HCT116 (cell line): ENCODE data around the gene MAP3K4. TPM values are rescaled to one million over a fixed set of nuclear protein-coding genes. Genes with fewer than 3 reads are reported as not detected.

Source experiments
- ATAC-seq: fragments of 200-7000 bp; cut with Tn5 transposase; 2 replicates; pipeline ENCODE4 v1.9.1; 2020; ENCODE audit warnings: mild to moderate bottlenecking, moderate library complexity
- BruUV-seq: library from RNA; stranded (reverse); fragments of 400-500 nt; replicated peaks from 2 replicates; lab custom pipeline; 2021; lab: Mats Ljungman, UMichigan
- CTCF ChIA-PET: fragments of 300-600 bp; sonication (Branson Sonifier 250); formaldehyde crosslinking; loops from one replicate; lab custom pipeline; 2021; ENCODE audit warnings: antibody characterized with exemption; lab: Charles Lee
- POLR2A ChIA-PET: fragments of 300-600, 350-600 bp; sonication (Branson Sonifier 250); formaldehyde crosslinking; loops from one replicate; lab custom pipeline; 2021; ENCODE audit warnings: antibody characterized with exemption; lab: Charles Lee
- RAD21 ChIA-PET, 2 experiments: fragments of 300-600 bp; sonication (Branson Sonifier 250); formaldehyde crosslinking; loops; one replicate each; lab custom pipeline; 2023; ENCODE audit warnings: low total read pairs in 2 of 2; ENCODE audit not compliant: uncharacterized antibody in 2 of 2, unreplicated experiment in 2 of 2, low non-redundant PET in 1 of 2; lab: Charles Lee
- DNase-seq: peaks from one replicate; pipeline ENCODE4 v3.0.0-alpha.2; 2010; ENCODE audit warnings: low read depth, low spot score
- H2AFZ ChIP-seq: fragments of 200-600 bp; shearing (Covaris generic), sonication (generic); 2 replicates; pipeline ENCODE4 v1.6.1; 2017; ENCODE audit warnings: low read depth, mixed run types, mixed read lengths, antibody characterized with exemption, low read length; ENCODE audit not compliant: poor library complexity, severe bottlenecking
- H3K27ac ChIP-seq: 2 replicates; pipeline ENCODE4 v1.5.1; 2012; ENCODE audit warnings: low read depth, low read length
- H3K27me3 ChIP-seq: fragments of 200-600 bp; sonication (generic); 2 replicates; pipeline ENCODE4 v1.6.1; 2016; ENCODE audit warnings: mixed run types, low read length, mixed read lengths; ENCODE audit not compliant: insufficient read depth
- H3K36me3 ChIP-seq, 2 experiments: fragments of 200-500 bp in 1 of 2; fragments of 200-600 bp in 1 of 2; sonication (Bioruptor generic) in 1 of 2; sonication (generic) in 1 of 2; 2 replicates each; pipeline versions ENCODE4 v1.5.1 to v1.6.1; 2014 to 2016; ENCODE audit warnings: low read length in 2 of 2, inconsistent platforms in 1 of 2, mixed read lengths in 1 of 2, mixed run types in 1 of 2; ENCODE audit not compliant: insufficient read depth in 2 of 2, control insufficient read depth in 1 of 2
- H3K4me1 ChIP-seq, 2 experiments: fragments of 200-600 bp in 1 of 2; sonication (generic) in 1 of 2; 2 replicates each; pipeline versions ENCODE4 v1.5.1 to v1.6.1; 2012 to 2017; ENCODE audit warnings: low read length in 2 of 2, inconsistent platforms in 1 of 2, mild to moderate bottlenecking in 1 of 2, mixed read lengths in 1 of 2, mixed run types in 1 of 2, moderate library complexity in 1 of 2; ENCODE audit not compliant: insufficient read depth in 2 of 2, control insufficient read depth in 1 of 2
- H3K4me2 ChIP-seq: fragments of 200-600 bp; sonication (generic); 2 replicates; pipeline ENCODE4 v1.6.1; 2017; ENCODE audit warnings: mixed run types, low read length, mixed read lengths
- H3K4me3 ChIP-seq, 2 experiments: fragments of 200-600 bp in 1 of 2; sonication (generic) in 1 of 2; replicated peaks in 1 of 2; 2 replicates each; pipeline ENCODE4 v1.5.1; 2011 to 2016; ENCODE audit warnings: low read length in 2 of 2, control low read depth in 1 of 2, low read depth in 1 of 2, mild to moderate bottlenecking in 1 of 2, mixed read lengths in 1 of 2, mixed run types in 1 of 2
- H3K79me2 ChIP-seq: fragments of 200-600 bp; sonication (generic); 2 replicates; pipeline ENCODE4 v1.6.1; 2017; ENCODE audit warnings: mild to moderate bottlenecking, mixed run types, low read length, moderate library complexity, mixed read lengths; ENCODE audit not compliant: insufficient read depth
- H3K9ac ChIP-seq: fragments of 200-600 bp; sonication (generic); 2 replicates; pipeline ENCODE4 v1.6.1; 2016; ENCODE audit warnings: low read length, mixed read lengths
- H3K9me2 ChIP-seq: fragments of 200-600 bp; sonication (generic), shearing (Covaris generic); 2 replicates; pipeline ENCODE4 v1.6.1; 2017; ENCODE audit warnings: mixed run types, mild to moderate bottlenecking, moderate library complexity; ENCODE audit not compliant: insufficient read depth
- H3K9me3 ChIP-seq, 2 experiments: fragments of 200-500 bp in 1 of 2; fragments of 200-600 bp in 1 of 2; sonication (Bioruptor generic) in 1 of 2; sonication (generic) in 1 of 2; 2 replicates each; pipeline ENCODE4 v1.6.1; 2014 to 2017; ENCODE audit warnings: low read length in 2 of 2, mixed read lengths in 2 of 2, inconsistent platforms in 1 of 2, low read depth in 1 of 2, mild to moderate bottlenecking in 1 of 2, mixed run types in 1 of 2, moderate library complexity in 1 of 2; ENCODE audit not compliant: control insufficient read depth in 1 of 2, insufficient read depth in 1 of 2
- H4K20me1 ChIP-seq: fragments of 200-600 bp; sonication (generic), shearing (Covaris generic); 2 replicates; pipeline ENCODE4 v1.6.1; 2017; ENCODE audit warnings: mixed run types, mild to moderate bottlenecking, moderate library complexity; ENCODE audit not compliant: insufficient read depth
- MAX ChIP-seq: IDR thresholded peaks from 2 replicates; pipeline ENCODE4 v1.6.1; 2012
- POLR2A ChIP-seq: IDR thresholded peaks from 2 replicates; pipeline ENCODE4 v1.7.0; 2011; ENCODE audit warnings: borderline replicate concordance; ENCODE audit not compliant: insufficient read depth, insufficient read length; ENCODE audit errors: extremely low read depth
- SIN3A ChIP-seq: IDR thresholded peaks from 2 replicates; pipeline ENCODE4 v1.6.1; 2012; ENCODE audit warnings: low read depth
- intact Hi-C: fragments of 100-400 bp; cut with micrococcal nuclease; formaldehyde crosslinking; loops from 2 replicates; pipeline ENCODE4 v1.10.0; 2022
- total RNA-seq: library from RNA; stranded (reverse); gene quantifications from one replicate; pipeline ENCODE4 v1.2.1, GENCODE V29; 2021; ENCODE audit not compliant: unreplicated experiment

The MAP3K4 gene
- total RNA-seq, 1 experiment from 2014 or later: 46.5 TPM

GRCh38 chr6:160987265-160987664 is 4.3 kb upstream of the MAP3K4 start:
- Histone ChIP-seq H3K4me2 (no peak overlapping the region), H3K4me3 (no peak overlapping the region), H3K79me2 (peaks cover 2% of the 10 kb centered on the region), H3K36me3 (no peaks in the 10 kb centered on the region), H3K27me3 (no peaks in the 10 kb centered on the region), H3K9me2 (no peaks in the 10 kb centered on the region), H3K9me3 (peaks cover 0 to 5% of the 10 kb centered on the region in 2 experiments; a peak in 1 of 4 replicates), H3K4me1 (peaks cover 0 to 7% of the 10 kb centered on the region in 2 experiments; a peak in 2 of 4 replicates), H3K9ac (no peak overlapping the region)
- RAD21 ChIA-PET: no interaction called here
- CTCF ChIA-PET: no interaction called here
- no peak for ATAC-seq
- intact Hi-C loops: no loop called here
- BruUV-seq: no TSS peak
- TF ChIP-seq MAX: no peak
- TF ChIP-seq, all 23 proteins: peak for 0
- Histone ChIP-seq H4K20me1 (no peaks in the 10 kb centered on the region), H3K27ac (no peak overlapping the region), H2AFZ (no peak overlapping the region)
- DNase-seq: no peak
- POLR2A ChIA-PET: no interaction called here

- intact Hi-C loops: loop anchor here (5.0 kb wide), 3 partner anchors 59 to 381 kb away; no protein-coding TSS in a partner anchor
Measured at GRCh38 chr6:160990847-160991405, 643 bp upstream of the MAP3K4 start.

More at GRCh38 chr6:160990847-160991405, 643 bp upstream of the MAP3K4 start:
- peak overlapping the region; percentile 87 to 97 for H3K4me3 ChIP-seq
- H2AFZ ChIP-seq: peak overlapping the region; percentile 100
- no peaks in the 10 kb centered on the region for H3K36me3 ChIP-seq
- H3K9me2 ChIP-seq: no peaks in the 10 kb centered on the region
- H3K9me3 ChIP-seq: no peaks in the 10 kb centered on the region
- TF ChIP-seq POLR2A (no peak), SIN3A (peak; percentile 11; the same call in 1 of the 2 replicates)
- H3K27ac ChIP-seq: peak overlapping the region; percentile 89
- H4K20me1 ChIP-seq: no peaks in the 10 kb centered on the region
- DNase-seq: no peak
- ATAC-seq: no peak; the same call in 1 of the 2 replicates
- ChIA-PET RAD21 (no interaction called here), CTCF (no interaction called here), POLR2A (no interaction called here)
- H3K4me1 ChIP-seq: peaks cover 3 to 10% of the 10 kb centered on the region in 2 experiments; a peak in 3 of 4 replicates
- TSS peak; percentile 62 for BruUV-seq
- H3K27me3 ChIP-seq: no peaks in the 10 kb centered on the region
- peaks cover 39% of the 10 kb centered on the region for H3K79me2 ChIP-seq
- peak overlapping the region; percentile 94 for H3K4me2 ChIP-seq
- peak overlapping the region; percentile 85 for H3K9ac ChIP-seq
